ENCODE results near the gene DNMT3A. TPM values are rescaled to one million over a fixed set of nuclear protein-coding genes. Genes with fewer than 3 reads are reported as not detected.

Gene DNMT3A
- total RNA-seq, 4 donors from 2014 or later, result 5.9 to 14.1 (median 8.0) TPM

GRCh38 chr2:25300001-25300400, 41.7 kb downstream of the DNMT3A start:
- no peak for TF ChIP-seq CTCF (IDR thresholded peaks at IDR 0.05 in 4 of 5, conservative IDR thresholded peaks at IDR 0.05 in 1 of 5)
- no peak for TF ChIP-seq POLR2A (IDR thresholded peaks at IDR 0.05)
- Histone ChIP-seq H3K27ac (peak overlapping the region in 1 of 4 donors; percentile 45), H3K4me1 (peaks cover 50 to 51% of the 10 kb centered on the region in 2 donors), H3K9me3 (no peaks in the 10 kb centered on the region), H3K27me3 (no peaks in the 10 kb centered on the region), H3K4me3 (no peak overlapping the region), H3K36me3 (peaks cover 0 to 7% of the 10 kb centered on the region in 2 donors)
- intact Hi-C loops (cut with DNase I; ENCODE audit: low total_unique reads), result no loop called here
- in situ Hi-C loops (cut with MboI; ENCODE audit: low sequenced_read_pairs in 4 of 4), result no loop called here
- DNase-seq, result no peak
- no peak for ATAC-seq

GRCh38 chr2:25298776-25299431, 42.8 kb downstream of the DNMT3A start:
- Histone ChIP-seq H3K9me3 (no peaks in the 10 kb centered on the region), H3K4me1 (peaks cover 50 to 51% of the 10 kb centered on the region in 2 donors), H3K27ac (peak overlapping the region in 3 of 4 donors; percentile 10 to 96 (median 50)), H3K27me3 (no peaks in the 10 kb centered on the region), H3K4me3 (no peak overlapping the region), H3K36me3 (peaks cover 0 to 7% of the 10 kb centered on the region in 2 donors)
- TF ChIP-seq POLR2A (IDR thresholded peaks at IDR 0.05) (no peak), CTCF (IDR thresholded peaks at IDR 0.05 in 4 of 5, conservative IDR thresholded peaks at IDR 0.05 in 1 of 5) (no peak)
- DNase-seq, result no peak
- intact Hi-C loops (cut with DNase I; ENCODE audit: low total_unique reads) (no loop called here), in situ Hi-C loops (cut with MboI; ENCODE audit: low sequenced_read_pairs in 4 of 4) (no loop called here)
- ATAC-seq, result no peak

DNA sequence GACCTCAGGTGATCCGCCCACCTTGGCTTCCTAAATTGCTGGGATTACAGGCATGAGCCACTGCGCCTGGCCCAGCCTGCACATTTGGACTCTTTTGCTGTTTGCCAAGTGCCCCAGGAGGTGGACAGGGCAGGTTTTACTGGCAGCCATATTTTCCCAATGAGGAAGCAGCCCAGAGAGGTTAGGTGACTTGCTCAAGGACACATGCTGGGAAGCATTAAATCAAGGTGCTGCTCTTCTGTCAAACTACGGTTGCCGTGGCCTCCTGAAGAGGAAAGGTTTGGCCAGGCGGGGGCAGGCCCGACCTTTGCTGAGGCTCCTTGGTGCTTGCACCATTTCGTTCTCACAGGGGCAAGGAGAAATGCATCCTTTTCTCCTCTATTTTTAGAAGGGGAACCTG, 44.0 kb downstream of the DNMT3A start:
- ATAC-seq (no peak), DNase-seq (peak in 1 of 2 donors; percentile 50)
- H3K4me3 ChIP-seq, result no peak overlapping the region
- H3K36me3 ChIP-seq, result peaks cover 0 to 7% of the 10 kb centered on the region in 2 donors
- H3K27ac ChIP-seq, result peak overlapping the region in 2 of 4 donors; percentile 15 to 96
- intact Hi-C loops (cut with DNase I; ENCODE audit: low total_unique reads), result no loop called here
- no peaks in the 10 kb centered on the region for H3K9me3 ChIP-seq
- no peaks in the 10 kb centered on the region for H3K27me3 ChIP-seq
- peaks cover 50% of the 10 kb centered on the region in 2 donors for H3K4me1 ChIP-seq
- no peak for TF ChIP-seq POLR2A (IDR thresholded peaks at IDR 0.05)
- TF ChIP-seq CTCF (IDR thresholded peaks at IDR 0.05 in 4 of 5, conservative IDR thresholded peaks at IDR 0.05 in 1 of 5), result peak in 1 of 5 experiments; percentile 10
- in situ Hi-C loops (cut with MboI; ENCODE audit: low sequenced_read_pairs in 4 of 4), result no loop called here

- H3K4me1 ChIP-seq, result peaks cover 49 to 56% of the 10 kb centered on the region in 2 donors
- no peaks in the 10 kb centered on the region for H3K9me3 ChIP-seq
- in situ Hi-C loops (cut with MboI; ENCODE audit: low sequenced_read_pairs in 4 of 4) (no loop called here), intact Hi-C loops (cut with DNase I; ENCODE audit: low total_unique reads) (no loop called here)
- ATAC-seq, result no peak
- DNase-seq, result no peak
- no peaks in the 10 kb centered on the region for H3K27me3 ChIP-seq
- H3K4me3 ChIP-seq, result peak overlapping the region in 3 of 4 donors; percentile 41 to 55 (median 45)
- H3K36me3 ChIP-seq, result peaks cover 0 to 7% of the 10 kb centered on the region in 2 donors
- no peak for TF ChIP-seq CTCF (IDR thresholded peaks at IDR 0.05 in 4 of 5, conservative IDR thresholded peaks at IDR 0.05 in 1 of 5)
- TF ChIP-seq POLR2A (IDR thresholded peaks at IDR 0.05), result no peak
- peak overlapping the region; percentile 83 to 98 (median 96) for H3K27ac ChIP-seq
These were observed 46.1 kb downstream of the DNMT3A start for GRCh38 chr2:25295621-25296020.
